ENCODE results near the gene ADAMTSL4.
A peak's percentile ranks its signal among the peaks of the same experiment; 100 is the strongest.

Gene ADAMTSL4

DNA sequence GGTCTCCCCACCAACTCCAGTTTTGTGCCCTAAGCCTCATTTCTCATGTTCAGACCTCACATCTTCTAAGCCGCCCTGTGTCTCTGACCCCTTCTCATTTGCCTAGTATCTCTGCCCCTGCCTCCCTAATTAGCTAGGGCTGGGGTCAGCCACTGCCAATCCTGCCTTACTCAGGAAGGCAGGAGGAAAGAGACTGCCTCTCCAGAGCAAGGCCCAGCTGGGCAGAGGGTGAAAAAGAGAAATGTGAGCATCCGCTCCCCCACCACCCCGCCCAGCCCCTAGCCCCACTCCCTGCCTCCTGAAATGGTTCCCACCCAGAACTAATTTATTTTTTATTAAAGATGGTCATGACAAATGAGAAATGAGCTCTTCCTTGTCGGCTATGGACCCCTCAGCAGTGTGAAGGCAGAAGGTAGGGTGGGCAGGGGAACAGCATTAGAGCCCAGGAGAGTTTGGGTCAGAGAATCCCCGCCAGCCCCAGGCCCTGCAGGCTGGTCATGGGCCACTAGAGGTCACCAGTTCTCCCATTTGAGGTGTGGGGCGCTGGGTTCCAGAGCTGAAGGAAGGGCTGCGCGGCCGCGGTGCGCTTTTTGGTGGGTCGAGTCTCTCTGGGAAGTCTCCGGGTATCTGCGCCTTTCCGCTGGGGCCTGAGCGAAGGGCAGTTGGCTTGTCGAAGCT is 11.5 kb downstream of the ADAMTSL4 start:
- ChIA-PET CTCF (interaction anchor here (0.6 to 9.4 kb wide), 61 partner anchors 11 to 445 kb away, joined by 3 to 151 read pairs (median 5); partner anchors contain the start of genes ADAMTSL4, C1orf54, CA14 and CERS2), POLR2A (interaction anchor here (0.5 to 12.7 kb wide), 7 partner anchors 14 to 432 kb away, joined by 3 to 305 read pairs (median 4); partner anchors contain the start of genes ENSA and MCL1)
- TF ChIP-seq, protein P1, sequence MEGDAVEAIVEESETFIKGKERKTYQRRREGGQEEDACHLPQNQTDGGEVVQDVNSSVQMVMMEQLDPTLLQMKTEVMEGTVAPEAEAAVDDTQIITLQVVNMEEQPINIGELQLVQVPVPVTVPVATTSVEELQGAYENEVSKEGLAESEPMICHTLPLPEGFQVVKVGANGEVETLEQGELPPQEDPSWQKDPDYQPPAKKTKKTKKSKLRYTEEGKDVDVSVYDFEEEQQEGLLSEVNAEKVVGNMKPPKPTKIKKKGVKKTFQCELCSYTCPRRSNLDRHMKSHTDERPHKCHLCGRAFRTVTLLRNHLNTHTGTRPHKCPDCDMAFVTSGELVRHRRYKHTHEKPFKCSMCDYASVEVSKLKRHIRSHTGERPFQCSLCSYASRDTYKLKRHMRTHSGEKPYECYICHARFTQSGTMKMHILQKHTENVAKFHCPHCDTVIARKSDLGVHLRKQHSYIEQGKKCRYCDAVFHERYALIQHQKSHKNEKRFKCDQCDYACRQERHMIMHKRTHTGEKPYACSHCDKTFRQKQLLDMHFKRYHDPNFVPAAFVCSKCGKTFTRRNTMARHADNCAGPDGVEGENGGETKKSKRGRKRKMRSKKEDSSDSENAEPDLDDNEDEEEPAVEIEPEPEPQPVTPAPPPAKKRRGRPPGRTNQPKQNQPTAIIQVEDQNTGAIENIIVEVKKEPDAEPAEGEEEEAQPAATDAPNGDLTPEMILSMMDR (IDR thresholded peaks at IDR 0.05; ENCODE audit: control extremely low read depth, extremely low read depth, low read depth, missing control alignments): peak; percentile 96
- peak; percentile 85 for DNase-seq (ENCODE audit: extremely low spot score)

DNA sequence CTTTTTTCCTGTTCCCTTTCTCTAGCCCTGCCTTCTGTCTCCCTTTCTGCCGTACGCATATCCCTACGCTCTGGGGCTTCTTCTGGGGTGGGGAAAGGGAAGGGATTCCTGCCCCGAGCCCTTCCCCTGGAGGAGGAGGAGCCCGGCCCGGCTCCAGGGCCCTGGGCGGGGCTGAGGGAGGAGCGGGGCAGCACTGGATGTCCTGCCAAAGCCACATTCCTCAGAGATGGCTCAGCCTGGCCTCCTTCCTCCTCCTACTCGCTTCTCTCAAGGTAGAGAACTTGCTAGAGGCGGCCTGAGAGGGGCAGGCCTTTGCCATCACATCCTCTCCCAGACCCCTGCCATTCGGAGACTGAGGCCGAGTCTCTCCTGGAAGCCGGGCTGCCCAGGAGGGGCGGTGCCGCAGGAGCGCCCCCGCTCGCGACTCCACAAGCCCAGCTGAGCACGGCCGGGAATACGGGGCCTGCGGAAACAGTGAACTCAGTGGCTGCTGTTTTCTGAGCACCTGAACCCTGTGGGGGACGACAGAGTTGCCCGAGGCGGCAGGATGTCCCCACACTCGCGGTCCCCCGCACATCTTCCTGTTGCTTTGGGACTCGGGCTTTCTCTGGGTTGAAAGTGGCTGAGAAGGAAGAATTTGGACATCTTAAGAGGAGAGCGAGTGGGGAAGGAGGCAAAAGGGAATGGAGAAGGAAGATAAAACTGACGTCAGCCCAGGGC is 12.2 kb downstream of the ADAMTSL4 start:
- CTCF ChIA-PET: interaction anchor here (0.6 to 9.4 kb wide), 45 partner anchors 11 to 445 kb away, joined by 3 to 151 read pairs (median 5); partner anchors contain the start of genes ADAMTSL4, C1orf54, CA14 and CERS2
- POLR2A ChIA-PET: interaction anchor here (0.7 to 12.7 kb wide), 7 partner anchors 10 to 431 kb away, joined by 3 to 305 read pairs (median 4); partner anchors contain the start of genes CERS2, ENSA, FALEC and MCL1
- peak; percentile 47 for DNase-seq (ENCODE audit: extremely low spot score)
- TF ChIP-seq, protein P1 (IDR thresholded peaks at IDR 0.05; ENCODE audit: control extremely low read depth, extremely low read depth, low read depth, missing control alignments): no peak

DNA sequence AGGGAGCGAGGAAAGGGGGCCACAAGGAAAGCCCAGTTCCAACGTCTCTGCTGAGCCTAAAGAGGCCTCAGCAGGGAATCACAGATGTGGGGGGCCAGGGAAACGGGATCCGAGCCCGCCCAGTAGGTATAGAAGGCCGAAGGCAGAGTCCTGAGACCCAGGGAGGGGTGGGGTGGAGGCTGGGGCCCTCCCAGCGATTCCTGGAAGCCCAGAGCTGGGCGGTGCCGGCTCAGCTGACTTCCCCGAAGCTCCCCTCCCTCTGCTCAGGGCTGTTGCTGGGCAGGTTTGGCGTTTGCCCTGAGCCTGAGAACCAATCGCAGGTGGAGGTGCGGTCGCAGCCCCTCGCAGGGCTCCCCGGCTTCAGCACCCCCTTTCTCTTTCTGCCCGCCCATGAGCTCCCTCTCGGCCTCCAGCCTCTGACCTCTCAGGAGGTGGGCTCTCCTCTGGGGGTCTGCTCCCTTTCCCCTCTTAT is 12.8 kb downstream of the ADAMTSL4 start:
- TF ChIP-seq, protein P1 (IDR thresholded peaks at IDR 0.05; ENCODE audit: control extremely low read depth, extremely low read depth, low read depth, missing control alignments): no peak
- ChIA-PET CTCF (interaction anchor here (1.2 to 9.4 kb wide), 15 partner anchors 10 to 435 kb away, joined by 3 to 151 read pairs (median 30); partner anchors contain the start of genes ADAMTSL4, CA14, ENSA and FALEC), POLR2A (interaction anchor here (0.6 to 12.7 kb wide), 6 partner anchors 10 to 413 kb away, joined by 3 to 305 read pairs (median 6); partner anchors contain the start of genes CERS2, ENSA, FALEC and MCL1)
- DNase-seq (ENCODE audit: extremely low spot score): peak; percentile 85

DNA sequence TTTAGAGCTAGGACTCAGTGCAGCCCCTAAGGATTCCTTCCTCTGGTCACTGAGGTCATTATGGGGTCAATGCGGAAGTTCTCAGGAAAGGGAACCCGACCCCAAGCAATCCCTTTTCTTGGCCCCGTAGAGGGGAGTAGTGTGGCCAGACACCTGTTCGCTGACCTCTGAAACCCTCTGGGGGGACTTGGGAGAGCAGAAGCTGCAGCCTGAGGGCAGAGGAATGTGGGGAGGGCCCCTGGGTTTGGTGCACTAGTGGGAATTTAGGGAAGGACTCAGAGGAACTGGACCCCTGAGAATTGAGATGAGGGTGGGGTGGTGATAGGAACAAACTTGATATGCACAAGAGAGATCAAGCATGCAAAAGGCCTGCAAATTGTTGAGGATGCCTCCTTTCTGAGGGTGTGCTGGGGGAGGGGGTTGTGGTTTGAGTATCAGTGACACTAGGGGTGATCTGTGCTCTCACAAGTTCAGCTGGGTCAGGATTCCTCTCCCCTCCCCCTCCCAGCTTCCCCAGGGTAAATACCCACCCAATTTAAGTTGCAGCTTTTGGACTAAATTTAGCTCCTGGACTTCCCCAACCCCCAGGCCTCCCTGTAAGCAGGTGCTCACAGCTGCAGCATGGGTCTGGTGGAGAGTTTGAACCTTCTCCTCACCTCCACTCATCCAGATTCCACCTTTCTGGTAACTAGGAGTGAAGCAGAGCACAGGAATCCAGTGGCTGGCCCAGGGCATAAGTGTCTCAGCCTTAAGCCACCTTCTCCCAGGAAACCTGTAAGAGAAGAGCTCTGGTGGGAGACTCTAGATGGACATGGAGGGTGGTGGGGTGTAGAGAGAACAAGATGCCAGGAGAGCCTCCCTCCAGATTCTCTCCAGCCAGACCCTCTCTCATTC is 13.5 kb downstream of the ADAMTSL4 start:
- peak; percentile 85 for DNase-seq (ENCODE audit: extremely low spot score)
- POLR2A ChIA-PET: interaction anchor here (0.6 to 12.7 kb wide), 8 partner anchors 11 to 412 kb away, joined by 3 to 305 read pairs (median 6); partner anchors contain the start of genes CERS2, ENSA, FALEC and MCL1
- CTCF ChIA-PET: interaction anchor here (1.0 to 9.4 kb wide), 10 partner anchors 10 to 435 kb away, joined by 3 to 151 read pairs (median 58); partner anchors contain the start of genes ADAMTSL4, CA14, ENSA and MCL1
- TF ChIP-seq, protein P1 (IDR thresholded peaks at IDR 0.05; ENCODE audit: control extremely low read depth, extremely low read depth, low read depth, missing control alignments): no peak

DNA sequence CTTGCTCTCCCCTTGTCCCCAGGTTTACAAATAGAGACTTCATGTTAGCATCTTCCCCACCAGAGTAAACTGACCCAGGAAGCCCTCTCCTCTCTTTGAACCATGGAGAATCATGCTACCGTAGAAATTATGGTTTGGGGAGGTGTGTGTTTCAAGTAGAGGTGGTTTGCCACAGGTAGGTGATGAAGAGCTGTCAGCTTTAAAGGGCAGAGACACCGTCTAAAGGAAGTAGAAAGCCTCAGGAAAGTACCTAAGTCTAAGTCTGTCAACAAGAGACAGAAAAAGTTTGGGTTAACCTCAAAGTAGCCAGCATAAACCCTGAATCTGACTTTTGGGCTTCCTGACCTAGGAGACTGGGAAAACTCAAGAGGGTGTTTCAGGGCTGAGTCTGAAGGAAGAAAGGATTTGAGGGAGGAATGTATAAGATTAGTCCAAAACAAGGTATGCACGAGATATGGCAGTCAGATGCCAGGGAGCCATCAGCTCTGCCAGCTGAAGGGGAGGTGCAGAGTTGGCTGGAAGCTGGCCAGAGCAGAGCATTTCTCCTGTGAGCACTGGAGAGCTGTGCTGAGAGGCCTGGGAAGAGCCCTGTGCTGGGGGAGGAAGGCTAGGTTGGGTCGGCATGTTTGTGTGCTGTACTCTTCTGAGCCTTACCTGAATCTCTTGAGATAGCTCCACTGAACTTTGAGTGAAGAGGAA is 14.3 kb downstream of the ADAMTSL4 start:
- ChIA-PET CTCF (interaction anchor here (1.0 to 9.4 kb wide), 9 partner anchors 9 to 434 kb away, joined by 3 to 151 read pairs (median 83); partner anchors contain the start of genes ADAMTSL4, ENSA and MCL1), POLR2A (interaction anchor here (0.6 to 12.7 kb wide), 6 partner anchors 12 to 65 kb away, joined by 3 to 305 read pairs (median 4); partner anchors contain the start of genes ENSA and MCL1)
- peak; percentile 43 for DNase-seq (ENCODE audit: extremely low spot score)
- TF ChIP-seq, protein P1 (IDR thresholded peaks at IDR 0.05; ENCODE audit: control extremely low read depth, extremely low read depth, low read depth, missing control alignments): no peak

All from GM10248 (cell line).